ENCODE results near the gene MYL12A.
"Not testable (repeated sequence)": the region's sequence is repeated elsewhere in the genome, so short reads cannot be mapped to it uniquely, and the experiment has no call there.

Gene MYL12A

DNA sequence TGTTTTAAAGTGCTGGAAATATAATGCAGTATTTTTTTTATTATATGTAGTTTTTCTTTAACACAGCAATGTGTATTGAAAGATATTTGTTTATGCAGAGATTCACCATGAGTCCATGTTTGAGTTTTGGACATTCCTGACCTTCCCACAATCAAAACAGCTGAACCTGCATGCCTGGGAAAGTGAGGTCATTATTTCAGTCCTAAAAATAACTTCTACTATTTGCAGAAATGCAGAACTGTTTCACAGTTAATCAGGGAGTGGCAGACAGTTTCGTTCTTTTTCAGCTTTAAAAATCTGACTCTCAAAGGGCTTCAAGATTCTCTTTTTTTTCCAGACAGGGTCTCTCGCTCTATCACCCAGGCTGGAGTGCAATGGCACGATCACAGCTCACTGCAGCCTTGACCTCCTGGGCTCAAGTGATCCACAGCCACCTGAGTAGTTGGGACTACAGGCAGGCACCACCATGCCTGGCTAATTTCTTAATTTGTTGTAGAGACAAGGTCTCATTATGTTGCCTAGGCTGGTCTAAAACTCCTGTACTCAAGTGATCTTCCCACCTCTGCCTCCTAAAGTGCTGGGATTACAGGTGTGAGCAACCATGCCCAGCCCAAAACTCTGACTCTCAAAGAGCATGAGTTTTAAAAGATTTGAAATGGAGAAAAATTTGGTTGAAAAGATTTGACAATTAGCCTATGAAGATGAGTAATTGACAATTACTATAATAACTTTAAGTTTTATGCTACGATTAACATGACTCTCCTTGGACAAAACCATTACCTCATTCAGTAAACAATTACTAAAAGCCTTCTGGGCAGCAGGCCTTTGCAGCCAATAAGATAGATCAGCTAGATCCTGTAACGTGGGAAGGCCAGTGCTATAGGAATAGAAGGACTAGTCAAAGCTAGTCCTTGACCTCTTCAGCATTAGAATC lies 9.4 kb downstream of the MYL12A start:
- DNase-seq: no peak

DNA sequence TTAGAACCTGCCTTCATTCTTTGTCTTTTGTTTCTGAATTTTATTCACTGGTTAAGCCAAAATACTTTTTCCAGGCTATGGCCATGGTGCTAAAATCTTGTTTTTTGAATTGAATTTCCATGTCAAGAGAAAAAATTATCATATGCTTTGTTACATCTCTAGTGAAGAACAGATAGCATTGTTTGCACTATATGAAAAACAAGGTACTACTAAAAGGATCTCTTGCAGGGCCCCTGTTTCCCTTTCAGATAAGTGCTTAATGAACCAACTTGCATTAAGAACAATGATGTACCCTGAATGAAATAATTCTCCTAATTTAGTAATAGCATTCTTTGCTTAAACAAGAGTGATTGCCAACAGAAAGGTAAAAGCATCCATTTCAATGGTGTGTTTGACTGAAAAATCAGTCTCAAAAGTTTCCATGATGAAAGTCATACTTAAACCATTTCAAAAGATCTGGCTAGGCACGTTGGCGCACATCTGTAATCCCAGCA lies 10.1 kb downstream of the MYL12A start:
- no peak for DNase-seq

DNA sequence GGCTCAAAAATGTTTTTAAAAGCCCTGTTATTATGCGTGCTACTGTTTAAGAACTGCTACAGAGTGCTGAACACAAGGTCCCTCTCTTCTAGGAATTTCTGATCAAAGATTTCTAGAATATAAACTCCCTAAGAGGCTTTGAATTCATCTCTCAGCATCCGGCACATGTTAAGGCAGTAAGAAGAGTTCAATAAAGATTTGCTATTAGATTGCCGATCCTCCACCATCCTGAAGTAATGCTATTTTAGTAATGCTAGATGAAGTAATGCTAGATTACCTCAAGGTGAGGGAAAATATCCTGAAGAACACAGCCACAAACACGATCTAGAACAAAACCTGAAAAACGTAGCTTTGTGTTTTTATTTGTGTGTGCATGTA lies 13.4 kb downstream of the MYL12A start:
- no peak for DNase-seq

DNA sequence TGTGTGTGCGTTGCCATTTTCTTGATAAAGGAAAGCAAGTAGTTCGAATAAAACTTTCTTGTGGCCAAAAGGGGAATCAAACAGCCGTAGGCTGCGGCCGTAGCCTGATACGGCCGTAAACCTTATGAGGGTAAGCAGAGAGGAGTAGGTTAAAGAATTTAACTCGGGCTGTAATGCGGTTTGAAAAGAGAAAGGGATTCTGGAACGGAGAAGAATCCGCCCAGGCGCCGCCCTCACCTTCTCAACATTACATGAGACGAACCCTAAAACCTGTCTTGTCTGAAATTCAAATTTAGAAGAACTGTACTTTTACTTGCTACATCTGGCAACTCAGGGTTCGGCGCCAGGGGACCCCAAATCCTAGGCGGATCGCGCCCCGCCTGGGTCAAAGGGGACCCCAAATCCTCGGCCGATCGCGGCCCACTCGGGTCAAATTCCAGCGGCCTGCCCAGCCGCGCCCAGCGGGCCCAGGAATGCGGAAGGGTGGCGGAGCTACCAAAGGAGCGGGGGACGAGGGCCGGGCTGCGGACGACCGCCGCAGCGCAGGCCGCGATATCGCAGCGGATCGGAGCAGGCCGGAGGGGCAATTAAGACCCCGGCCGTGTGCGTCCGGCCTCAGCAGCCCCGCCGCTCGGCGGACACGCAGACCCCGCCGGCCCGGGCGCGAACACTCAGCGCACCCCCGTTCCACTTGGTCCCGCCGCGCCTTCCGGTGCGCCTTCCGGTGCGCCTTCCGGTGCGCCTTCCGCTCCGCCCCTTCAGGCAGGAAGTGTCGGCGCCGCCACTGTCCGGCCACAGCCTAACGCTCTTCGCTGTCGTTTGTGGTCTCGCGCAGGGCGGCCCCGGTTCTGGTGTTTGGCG lies 14.0 kb downstream of the MYL12A start, which contains the start of gene MYL12B:
TSS of gene MYL12B (plus strand) at position 761 of the 861 bp plus-strand sequence. CDS start 10,766 bp downstream, outside the sequence.
- DNase-seq: no peak

DNA sequence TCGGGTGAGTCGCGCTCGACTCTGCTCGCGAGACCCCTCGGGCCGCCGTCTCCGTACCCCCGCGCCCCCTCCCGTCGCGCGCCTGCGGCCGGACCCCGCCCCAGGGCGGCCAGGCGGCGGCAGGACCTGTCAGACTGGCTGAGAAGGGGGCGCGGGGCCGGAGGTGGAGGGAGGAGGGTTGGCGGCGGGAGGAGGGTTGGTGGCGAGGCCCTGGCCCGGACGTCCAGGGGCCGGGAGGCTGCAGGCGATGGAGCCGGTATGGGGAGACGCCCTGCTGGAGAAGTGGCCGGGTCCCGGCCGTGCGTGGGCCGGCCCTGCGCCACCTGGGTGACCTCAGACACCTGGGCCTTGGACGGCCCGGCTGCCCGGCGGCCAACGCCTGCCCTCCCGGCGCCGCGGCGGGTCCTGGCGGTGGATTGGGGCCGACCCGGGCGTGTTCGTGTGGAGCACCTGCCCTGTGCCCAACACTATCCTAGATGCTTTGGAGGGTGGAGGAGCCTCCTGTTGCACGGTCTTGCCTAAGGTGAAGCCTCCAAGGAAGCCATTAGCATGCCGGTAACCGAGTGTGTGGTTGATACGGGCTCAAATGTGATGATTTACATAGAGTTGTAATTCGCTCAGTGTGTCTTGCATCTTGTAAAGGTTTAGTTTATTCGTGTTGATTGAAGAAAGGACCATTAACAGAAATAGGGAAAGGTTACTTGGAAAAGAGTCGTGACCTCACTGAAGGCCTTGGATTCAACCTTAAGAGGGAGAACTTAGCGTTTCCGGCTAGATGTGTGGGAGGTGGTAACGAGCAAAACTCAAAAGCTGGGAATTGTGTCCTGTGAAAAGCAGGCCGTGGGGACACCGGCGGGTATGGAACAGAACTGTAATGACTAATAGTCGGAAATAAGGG lies 14.9 kb downstream of the MYL12A start:
- DNase-seq: no peak

DNA sequence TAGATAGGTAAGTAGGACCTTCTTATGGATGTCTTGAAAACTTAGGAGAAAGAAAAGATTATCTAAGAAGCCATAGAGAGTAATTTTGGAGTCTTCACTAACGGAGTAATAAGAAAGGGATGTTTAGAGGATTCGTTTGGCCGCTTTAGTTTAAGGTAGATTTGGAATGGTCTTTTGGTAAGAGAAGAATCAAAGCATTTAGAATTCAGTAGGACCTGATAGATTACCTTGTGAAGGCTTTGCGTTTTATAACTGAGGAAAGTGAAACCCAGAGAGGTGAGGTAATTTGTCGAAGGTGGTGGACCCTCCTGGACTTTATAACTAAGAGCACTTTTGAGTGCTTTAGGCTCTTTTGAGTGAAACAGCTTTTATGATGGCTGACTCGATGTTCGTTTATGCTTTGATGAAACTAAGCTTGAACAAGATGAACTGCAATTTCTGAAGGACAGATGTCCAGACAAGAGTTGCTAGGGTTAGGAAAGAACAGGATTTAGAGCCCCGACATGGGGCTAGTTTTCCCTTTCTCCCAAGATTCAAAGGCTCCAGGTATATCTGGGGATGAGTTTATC lies 15.6 kb downstream of the MYL12A start:
- no peak for DNase-seq

DNA sequence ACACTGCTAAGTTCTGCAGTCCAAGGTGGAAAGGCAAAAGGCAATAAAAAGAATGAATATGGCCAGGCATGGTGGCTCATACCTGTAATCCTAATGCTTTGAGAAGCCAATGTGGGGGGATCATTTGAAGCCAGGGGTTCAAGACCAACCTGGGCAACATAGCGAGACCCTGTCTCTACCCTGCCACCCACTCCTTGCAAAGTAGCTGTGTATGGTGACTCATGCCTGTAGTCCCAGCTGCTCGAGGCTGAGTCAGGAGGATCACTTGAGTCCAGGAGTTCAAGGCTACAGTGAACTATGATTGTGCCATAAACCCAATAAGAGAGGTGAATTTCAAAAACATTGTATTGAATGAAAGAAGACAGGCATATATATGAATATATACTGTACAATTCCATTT lies 16.8 kb downstream of the MYL12A start:
- no peak for DNase-seq

DNA sequence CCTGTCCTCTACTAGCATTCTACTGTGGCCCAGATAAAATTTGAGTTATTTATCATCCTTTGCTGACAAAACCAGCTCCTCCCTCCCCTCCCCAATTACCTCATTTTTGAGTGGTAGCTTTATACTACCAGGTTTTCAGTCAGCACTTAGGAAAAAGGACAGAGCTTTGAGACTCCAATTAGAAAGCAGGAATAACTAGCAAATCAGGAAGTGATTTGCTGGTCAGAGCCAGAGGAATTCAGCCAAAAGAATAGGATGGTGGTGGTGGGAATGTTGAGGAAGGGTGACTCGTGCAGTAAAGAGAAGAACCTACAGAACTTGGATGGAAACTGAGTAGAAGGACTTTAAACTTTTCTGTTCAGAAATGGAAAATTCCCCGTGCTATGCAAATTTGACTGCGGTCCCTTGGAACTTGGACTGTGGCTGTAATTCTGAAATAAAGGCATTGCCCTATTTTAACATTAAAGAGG lies 18.0 kb downstream of the MYL12A start:
- DNase-seq: no peak

DNA sequence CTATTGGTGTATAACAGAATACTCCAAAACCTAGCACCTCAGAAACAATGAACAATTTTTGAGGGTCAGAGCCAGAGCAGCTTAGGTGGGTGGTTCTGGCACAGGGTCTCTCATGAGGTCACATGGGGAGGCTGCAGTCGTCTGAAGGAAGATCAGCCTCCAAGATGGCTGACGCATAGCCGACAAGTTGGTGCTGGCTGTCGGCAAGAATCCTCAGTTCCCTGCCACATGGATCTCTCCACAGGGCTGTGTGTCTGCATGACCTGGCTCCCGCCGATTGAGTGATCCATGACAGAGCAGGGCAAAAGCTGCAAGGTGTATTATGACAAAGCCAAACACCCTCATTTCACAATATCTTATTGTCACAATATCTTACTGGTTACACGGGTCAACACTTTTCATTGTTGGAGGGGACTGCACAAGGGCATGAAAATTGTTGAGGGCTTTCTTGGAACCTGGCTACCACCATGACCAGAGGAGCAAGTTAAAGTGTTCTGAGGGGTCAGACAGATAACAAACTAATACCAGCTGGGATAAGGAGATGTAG lies 18.5 kb downstream of the MYL12A start:
- DNase-seq: no peak

DNA sequence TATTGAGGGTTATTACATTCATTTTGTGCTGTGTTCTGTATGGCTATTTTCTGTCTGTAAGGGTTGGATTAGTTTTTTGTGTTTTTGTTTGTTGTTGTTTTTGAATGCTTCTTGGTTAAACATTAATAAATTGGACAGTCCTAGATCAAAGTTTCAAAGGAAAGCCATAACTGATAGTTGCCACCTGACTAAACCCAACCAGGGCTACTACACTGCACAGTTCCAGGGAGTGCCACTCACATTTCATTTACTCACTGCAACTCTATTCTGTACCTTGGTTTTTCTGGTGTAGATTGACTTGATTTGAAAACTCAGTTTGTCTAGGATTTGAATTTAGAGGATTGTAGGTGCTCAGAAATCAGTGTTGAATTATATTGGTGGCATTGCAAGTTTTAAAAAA lies 20.7 kb downstream of the MYL12A start:
- DNase-seq: no peak

DNA sequence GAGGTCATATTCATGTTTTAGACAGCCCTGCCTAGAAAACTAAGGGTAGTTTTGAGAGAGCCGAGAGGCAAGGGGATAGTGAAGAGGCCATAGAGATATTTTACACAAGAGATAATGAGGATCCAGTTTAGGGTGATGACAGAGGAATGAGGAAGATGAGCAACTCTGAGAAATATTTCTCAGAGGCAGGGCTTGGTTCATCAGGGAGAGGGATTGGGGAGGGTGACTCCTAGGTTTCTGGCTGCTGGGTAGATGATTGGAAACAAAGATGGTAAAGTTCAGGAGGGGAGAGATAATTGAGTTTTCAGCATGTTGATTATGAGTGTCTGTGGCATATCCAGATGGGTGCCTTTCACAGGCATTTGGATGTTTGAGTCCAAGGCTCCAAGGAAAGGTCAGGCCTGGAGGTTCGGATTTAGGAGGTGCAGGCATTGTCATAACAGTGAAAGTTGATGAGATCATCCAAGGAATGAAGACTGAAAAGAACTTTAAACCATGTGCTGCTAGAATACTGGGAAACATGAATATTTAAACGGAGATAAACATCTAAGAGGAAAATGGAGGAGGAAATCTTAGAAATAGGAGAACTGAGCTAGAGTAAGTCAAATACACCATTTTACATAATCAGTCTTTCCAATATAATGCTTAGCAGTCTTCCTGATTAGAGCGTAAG lies 21.8 kb downstream of the MYL12A start:
- no peak for DNase-seq

DNA sequence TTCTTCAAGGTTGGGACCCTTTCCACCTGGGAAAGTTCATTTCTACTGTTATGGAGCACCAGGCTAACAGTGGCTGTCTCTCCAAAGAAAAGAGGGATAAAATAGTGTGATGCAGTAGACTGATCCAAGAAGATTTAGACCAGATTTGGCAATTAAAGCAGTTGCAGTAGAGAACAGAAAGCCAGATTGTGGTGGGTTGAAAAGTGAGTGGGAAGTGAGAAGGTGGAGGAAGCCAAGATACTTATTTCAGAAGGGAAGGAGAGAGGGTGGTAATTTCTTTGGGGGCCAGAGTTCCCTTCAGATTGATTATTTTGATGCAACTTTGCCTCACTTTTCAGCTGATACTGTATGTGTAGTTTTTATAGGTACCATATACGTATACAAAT lies 22.3 kb downstream of the MYL12A start:
- no peak for DNase-seq

DNA sequence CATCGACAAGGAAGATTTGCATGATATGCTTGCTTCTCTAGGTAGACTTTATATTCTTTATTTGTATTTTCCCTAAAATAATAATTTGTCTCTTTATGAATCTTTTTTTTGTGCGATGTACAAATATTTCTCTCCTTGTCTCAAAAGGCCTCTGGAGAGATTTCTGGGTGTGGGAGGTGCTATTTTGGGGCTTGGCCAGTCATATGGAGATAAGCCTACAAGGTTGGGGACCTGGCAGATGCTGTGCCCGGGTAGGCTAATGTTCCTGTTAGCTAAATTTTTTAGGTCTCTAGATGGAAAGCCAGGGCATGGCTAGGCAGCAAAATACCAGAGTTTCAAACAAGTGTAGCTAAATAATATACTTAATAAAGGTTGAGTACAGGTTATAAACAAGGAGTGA lies 25.4 kb downstream of the MYL12A start:
- no peak for DNase-seq

DNA sequence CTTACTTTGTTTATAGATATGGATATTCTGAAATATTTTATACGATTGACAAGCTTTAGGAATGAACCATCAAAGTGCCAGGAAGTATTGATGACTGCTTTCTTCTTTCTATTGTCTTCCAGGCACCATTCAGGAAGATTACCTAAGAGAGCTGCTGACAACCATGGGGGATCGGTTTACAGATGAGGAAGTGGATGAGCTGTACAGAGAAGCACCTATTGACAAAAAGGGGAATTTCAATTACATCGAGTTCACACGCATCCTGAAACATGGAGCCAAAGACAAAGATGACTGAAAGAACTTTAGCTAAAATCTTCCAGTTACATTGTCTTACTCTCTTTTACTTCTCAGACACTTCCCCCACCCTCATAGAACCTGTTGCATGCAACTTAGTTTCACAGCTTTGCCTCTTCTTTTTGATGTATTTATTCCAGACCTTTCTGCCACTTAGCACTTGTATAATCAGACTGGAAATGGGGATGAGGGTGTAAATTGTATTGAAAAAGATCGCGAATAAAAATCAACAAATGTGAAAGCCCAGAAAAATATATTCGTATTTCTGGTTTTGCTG lies 30.1 kb downstream of the MYL12A start:
- DNase-seq: not testable (repeated sequence)

DNA sequence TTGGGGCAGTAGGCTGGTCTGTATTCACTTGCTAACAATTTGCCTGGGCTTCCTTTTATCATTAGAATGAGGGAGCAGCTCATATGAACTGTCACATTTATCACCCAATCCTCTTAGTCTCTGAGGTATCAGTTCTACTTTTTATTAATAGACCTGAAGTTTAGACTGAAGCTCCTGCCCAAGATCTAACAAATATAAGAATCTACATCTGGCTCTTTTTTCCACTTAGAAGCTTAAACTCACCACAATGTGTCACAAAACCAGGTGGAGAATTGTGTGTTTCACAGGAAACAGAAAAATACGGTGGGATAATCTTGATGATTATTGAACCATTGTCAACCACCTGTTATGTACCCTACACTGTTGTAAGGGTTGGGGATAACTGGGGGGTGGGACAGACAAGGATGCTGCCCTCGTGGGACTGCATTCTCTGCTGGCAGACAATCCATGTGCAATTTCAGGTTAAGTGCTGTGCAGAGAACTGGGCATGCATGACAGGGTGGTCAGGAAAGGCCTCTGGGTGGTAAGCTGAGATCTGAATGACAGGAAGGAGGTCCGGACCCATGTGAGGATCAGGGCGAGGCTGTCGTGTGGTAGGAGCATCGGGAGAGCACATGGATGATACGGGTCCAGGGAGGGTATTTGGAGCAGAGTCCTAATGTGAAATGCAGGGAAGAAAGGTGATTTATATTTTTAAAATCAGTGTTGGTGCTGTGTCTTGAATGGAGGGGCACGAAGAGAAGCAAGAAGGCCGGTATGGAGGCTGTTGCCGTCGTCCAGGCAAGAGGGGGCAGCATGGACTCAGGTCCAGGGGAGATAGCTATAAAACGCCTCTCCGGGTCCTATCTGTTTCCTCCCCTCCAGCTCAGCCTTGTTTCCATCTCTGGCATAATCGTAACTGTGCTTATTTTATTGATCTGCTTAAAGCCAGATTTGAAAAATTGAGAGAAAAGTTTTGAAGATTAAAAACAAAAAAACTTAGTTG lies 31.9 kb downstream of the MYL12A start:
- DNase-seq: no peak

DNA sequence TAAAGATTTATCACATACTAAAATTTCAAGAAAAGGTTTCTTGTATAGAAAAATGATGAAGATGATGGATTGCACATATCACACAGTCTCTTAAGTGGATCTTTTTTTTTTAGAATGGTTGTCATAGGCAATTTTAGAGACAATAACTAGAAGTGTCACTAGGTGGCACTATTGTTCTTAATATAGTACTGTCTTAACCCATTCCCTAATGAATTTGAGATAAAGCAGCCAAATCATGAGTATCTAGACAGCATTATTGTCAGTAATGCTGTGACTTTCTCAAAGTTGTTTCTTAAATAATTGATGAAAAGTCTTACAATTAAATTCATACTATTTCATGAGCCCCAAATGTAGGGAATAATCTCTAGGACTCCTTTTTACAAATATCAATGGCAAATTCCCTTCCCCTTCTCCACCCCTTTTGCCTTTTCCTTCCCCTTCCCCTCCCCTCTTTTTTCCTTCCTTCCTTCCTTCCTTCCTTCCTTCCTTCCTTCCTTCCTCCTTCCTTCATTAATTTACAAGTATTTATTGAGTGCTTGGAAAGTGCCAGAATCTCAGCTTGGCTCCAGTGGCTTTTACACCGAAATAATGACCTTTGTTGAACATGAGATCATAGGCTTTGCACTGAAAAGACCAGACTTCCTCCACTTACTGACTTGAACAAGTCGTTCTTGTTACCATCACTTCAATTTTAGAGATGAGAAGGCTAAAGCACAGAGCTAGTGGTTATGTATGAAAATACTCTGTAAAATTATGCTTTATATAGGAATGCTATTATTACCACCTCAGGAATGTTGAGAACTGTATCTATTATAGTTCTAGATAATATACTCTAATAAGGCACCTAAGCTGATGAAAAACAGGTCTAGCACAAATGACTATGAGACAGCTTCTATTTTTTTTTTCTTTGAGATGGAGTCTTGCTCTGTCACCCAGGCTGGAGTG lies 34.1 kb downstream of the MYL12A start:
- DNase-seq: no peak

DNA sequence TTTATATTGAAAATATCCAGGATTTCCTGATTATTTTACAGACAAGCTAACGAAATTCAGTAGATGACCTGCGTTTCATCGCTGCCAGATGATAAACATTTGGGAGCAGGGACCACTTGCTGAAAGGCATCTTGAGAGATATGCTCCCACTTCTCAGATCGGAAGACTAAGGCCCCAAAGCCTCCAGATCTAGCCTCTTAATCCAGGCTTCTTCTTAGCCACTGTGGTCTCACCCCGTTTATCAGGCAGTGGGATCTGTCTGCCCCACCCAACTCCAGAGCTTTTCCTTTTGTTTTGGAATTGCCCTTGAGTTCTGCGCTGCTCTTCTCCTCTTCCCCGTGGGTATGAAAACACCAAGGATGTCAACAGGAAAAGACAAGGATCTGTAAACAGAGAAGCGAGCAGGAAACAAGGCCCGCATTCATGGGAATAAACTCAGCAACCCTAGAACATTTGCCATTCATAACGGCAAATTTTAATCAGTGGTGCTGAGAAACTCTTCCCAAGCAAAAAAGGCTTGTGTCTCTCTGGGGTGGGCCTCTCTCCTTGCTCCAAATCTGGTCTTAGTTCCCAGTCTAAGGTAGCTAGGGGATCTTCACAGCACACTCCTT lies 35.8 kb downstream of the MYL12A start:
- no peak for DNase-seq

DNA sequence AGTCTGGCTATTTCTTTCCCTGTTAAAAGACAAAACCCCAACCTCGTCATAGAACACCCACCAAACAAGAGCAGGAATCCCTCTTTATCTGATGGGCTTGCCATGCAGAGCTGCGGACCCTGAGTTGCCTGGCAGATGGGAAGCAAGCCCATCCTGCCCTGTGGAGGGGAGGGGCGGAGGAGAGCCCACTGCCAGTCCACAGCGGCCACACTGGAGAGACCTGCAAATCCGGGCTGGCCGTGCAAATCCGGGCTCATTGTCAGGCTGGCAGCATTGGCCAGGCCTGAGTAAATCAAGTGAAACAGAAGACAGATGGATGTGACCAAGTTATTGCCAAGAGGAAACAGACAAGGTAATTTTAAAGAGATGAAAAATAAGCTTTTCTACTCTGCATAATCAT lies 36.3 kb downstream of the MYL12A start:
- DNase-seq: peak; percentile 15
